HG03280 (cell line): ENCODE results near the gene KIAA1671.

Experiments used
- ATAC-seq: cut with Tn5 transposase; IDR thresholded peaks from one replicate; pipeline ENCODE4 v1.9.1; 2021; ENCODE audit warnings: mild to moderate bottlenecking, moderate library complexity; ENCODE audit not compliant: unreplicated experiment

Gene KIAA1671

GRCh38 chr22:25032066-25032465 is 79.5 kb downstream of the KIAA1671 start:
- ATAC-seq = no peak

DNA sequence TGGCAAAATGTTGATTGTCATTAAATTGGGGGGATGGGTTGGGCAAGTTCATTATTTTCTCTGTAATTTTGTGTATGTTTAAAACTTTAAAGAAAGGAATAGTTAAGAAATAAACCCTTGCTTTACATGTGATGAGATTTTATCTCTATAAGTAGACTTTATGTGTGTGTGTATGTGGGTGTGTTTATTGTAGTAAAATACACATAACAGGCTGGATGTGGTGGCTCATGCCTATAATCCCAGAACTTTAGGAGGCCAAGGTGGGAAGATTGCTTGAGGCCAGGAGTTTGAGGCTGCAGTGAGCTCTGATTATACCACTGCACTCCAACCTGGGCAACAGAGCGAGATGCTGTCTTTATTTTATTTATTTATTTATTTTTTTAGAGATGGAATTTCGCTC is 83.2 kb downstream of the KIAA1671 start:
- no peak for ATAC-seq

GRCh38 chr22:25038239-25038638 is 85.7 kb downstream of the KIAA1671 start:
- no peak for ATAC-seq

DNA sequence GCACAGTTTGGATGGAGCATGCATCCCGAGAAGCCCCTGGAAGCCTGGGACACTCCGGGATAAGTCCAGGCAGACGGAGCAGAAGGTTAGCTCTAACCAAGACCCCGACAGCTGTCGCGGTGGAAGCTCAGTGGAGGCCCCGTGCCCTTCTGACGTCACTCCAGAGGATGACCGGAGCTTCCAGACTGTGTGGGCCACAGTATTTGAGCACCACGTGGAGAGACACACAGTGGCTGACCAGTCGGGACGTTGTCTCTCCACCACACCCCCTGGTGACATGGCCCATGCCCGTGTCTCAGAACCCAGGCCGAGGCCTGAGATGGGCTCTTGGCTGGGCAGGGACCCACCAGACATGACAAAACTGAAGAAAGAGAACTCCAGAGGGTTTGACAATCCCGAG is 86.3 kb downstream of the KIAA1671 start:
- ATAC-seq = no peak

- no peak for ATAC-seq
Measured at GRCh38 chr22:25039255-25039654, 86.7 kb downstream of the KIAA1671 start.

DNA sequence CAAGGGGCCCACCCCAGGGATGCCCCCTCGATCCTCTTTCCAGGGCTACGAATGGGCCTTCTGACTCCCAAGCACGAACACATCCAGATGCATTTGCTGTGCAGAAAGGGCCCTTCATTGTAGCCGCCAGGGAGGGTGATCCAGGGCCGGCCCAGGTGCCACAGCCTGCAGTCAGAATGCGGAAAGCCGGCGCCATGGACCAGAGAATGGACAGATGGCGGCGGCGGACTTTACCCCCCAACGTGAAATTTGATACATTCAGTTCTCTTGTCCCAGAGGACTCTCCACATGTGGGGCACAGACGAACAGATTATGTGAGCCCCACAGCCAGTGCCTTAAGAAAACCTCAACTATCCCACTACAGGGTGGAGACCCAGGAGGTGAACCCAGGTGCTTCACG is 87.2 kb downstream of the KIAA1671 start:
- ATAC-seq = no peak

DNA sequence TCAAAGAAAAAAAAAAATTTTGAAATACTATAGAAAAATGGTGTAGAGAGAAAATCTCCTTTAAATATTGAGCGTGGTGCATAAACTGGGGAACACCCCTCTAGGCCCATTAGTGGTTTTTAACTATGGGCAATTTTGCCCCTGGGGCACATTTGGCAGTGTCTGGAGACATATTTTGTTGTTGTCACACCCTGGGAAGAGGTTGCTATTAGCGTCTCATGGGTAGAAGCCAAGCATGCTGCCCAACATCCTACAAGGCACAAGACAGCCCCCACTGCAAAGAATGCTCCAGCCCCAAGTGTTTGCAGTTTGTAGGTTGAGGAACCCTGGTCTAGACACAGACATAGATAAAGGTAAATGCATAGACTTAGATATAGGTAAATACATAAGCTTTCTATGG is 92.6 kb downstream of the KIAA1671 start:
- no peak for ATAC-seq

DNA sequence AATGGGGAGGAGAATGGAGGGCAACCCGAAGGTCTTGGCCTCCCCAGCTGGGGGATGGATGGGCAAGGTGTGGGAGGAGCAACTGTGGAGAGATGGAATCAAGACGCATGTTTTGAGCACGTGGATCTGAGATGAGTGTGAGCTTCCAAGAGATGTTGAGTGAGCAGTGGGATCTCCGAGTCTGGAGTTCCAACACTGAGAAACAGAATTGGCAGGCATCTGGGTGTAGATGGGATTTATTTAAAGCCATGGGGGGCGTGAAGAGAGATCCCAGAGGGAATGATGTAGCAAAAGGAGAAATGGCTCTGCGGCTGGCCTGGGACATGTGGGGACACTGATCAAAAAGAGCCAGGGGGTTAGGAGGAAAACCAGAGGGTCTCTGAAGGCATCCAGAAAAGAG is 95.6 kb downstream of the KIAA1671 start:
- no peak for ATAC-seq

DNA sequence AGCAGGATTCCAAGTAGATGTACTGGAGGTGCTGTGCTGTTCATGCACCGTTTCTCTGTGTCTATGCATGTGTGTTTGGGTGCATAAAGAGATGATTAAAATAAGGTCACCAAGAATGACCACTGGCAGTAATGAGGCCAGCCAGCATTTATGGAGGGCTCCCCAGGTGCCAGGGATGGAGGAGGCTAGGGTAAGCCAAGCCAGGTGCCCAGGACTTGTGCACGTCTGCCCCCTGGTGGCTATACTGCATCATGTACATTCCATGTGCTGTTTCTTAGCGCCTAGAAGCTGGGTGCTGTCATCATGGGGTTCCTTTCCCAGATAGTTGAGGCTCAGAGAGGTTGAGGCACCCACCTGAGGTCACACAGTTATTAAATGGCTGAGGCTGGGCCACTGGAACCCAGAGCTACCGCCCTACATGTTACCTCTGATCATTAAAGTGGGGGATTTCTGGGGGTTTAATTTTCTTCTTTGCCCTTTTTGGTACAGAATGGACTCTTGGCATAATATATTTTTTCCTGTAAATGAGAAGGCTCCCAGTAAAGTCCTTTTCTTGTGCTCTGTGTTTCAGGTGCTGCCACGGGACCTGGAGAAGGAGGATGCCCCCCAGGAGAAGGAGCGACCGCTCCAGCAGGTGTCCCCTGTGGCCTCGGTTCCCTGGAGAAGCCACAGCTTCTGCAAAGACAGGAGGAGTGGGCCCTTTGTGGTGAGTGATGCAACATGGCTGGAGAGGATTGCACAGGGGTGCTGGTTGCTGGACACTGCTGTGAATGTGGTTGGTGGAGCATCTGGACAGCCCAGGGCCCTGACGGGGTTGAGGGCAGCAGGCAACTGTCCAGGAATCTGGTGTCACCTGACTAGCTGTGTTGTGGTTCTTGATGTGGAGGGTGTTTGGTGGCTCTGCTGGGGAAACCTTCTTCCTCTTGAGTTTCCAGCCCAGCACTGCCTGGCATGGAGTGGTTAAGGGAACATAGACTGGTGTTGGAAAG is 96.4 kb downstream of the KIAA1671 start:
- no peak for ATAC-seq

- ATAC-seq = no peak
Measured at GRCh38 chr22:25049770-25050169, 97.3 kb downstream of the KIAA1671 start.

DNA sequence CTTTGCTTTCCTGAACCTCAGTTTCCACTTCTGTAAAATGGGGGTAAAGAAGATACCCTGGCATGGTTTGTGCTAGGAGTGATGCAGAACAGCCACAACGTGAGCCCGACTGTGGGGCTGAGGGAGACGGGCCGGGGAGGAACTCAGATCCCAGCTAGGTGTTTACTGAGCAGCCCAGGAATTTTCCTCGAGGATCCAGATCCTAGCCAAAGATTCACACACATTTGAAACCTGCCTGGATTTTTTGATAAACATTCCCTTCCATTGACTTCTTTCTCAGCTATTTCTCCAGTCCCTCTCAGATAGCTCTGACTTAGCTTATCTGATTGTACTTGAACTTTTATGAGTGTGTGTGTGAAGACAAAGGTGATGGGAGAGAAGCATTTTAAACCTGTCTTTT is 98.0 kb downstream of the KIAA1671 start:
- no peak for ATAC-seq

DNA sequence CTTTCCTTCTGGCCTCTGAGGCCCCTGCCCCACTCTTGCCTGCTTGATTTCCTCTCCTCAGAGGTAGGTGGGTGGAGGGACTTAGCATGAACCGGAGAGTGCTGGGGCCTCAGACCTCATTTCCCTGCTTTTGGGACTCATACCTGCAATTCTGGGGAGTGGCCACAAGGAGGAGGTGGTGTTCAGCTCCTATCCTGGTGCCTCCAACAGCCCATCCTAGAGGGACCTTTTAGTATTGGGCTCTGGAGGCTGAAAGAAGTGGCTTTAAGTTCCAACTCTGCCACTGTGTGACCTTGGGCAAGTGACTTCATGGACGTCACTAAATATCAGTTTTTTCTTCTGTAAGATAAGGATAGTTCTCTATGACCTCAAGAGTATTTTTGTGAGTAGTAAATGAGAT is 98.6 kb downstream of the KIAA1671 start:
- no peak for ATAC-seq

DNA sequence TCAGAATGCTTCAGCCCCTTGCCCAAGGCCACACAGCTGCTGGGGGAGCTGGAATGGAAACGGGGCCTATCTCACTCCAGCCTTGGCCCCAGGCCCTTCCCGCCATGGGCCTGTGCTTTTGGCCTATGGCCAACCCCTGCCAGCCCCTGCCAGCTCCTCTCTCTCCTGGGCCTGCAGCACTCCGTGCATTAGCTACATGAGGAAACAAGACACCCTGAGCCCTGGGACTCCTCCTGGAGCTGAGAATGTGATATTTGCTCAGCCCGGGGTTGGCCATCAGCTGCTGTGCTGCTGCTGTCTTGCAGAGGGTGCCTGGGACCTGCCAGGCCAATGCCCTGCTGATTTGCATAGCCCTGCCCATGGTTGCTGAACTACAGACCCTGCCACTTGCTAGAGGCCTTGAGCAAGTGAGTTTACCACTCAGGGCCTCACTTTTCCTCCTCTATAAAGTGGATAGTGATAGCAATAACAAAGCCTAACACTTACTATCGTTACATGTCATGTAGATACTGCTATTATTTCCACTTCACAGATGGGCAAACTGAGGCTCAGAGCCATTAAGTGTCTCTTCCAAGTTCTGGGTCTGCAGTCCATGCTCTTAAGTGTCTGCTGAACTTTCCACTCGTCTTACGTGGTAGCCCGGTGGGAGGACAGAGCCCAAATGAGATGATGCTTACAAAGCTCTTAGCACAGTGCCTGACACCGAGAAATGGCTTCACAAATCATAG is 99.6 kb downstream of the KIAA1671 start:
- ATAC-seq = no peak

DNA sequence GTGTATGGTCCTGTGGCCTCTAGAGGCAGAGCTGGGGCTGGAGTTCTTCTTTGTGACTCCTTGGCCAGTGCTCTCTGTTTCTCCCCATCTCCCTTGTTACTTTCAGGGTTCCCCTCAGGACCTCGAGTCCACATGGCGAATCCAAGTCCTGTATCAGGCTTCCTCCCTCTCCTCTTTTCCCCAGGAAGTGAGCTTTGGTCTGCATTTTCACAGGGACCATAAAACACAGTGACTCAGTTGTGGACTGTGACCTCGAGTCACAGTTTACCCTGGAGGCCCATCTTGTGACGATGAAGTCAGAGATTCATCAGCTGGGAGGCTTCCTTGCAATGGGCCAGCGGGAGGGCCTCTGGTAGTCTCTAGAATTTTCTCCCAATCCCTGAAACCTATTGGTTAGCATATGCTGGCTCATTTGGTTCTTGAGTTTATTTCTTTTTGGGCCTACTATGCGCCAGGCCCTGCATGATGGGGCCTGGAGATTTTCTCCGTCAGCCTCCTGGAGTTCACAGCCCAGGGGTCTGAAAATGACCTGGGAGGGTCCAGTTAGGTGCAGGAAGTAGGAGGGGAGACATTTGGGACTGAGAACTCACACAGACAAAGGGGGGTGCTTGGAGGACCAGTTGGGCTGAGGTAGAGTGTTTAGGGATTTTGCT is 100.8 kb downstream of the KIAA1671 start:
- ATAC-seq = no peak

DNA sequence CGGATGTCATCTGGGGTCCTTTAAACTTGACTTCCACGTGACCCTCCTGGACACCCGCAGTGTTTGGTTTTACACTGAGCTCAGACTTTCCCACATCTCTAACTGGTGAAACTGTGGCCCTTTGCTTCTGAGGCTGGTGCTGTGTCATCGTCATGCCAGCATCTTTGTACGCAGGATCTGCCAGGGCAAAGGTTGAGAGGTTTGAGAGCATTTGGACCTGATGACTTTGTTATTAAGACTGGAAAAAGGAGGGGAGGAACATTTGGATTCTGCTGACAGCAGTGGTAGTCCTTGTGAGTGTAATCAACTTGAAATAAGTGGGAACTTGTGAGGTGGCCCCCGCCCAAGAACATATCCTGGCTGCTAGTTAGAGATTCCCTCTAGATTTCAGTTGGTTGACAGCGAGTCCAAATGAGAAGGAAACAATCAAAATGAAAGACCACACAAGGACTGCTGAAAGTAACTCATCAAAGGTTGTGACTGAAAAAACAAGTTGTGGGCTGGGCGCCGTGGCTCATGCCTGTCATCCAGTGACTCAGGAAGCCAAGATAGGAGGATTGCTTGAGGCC is 102.5 kb downstream of the KIAA1671 start:
- ATAC-seq = no peak

GRCh38 chr22:25057013-25057881 is 104.7 kb downstream of the KIAA1671 start:
- no peak for ATAC-seq

- no peak for ATAC-seq
Measured at GRCh38 chr22:25059438-25059837, 106.9 kb downstream of the KIAA1671 start.

DNA sequence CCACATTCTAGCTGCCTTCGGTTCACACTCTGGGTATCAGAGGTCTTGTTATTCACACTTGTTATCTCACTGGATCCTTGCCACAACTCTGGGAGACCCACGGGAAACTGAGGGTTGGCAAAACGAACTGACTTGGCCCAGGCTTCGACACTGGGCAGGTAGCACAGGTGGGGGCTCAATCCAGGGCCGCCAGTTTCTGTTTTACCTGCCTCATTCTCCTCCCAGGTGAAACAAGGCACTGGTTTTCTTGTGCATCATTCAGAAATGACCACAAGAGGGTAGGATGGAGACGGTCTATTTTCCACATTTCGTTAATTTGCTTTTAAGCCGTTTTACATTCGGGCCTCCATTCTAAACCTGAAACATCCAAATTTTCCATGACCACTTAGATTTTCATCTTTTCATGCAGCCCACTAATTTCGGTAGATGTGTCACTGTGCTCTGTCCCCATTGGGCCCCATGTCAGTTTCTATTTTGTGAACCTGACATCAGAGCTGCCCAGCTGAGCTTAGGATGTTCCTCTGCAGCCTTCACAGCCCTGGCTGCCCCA is 108.1 kb downstream of the KIAA1671 start:
- no peak for ATAC-seq

GRCh38 chr22:25061134-25061533 is 108.6 kb downstream of the KIAA1671 start:
- ATAC-seq = no peak
